Measurements from ENCODE around the gene MCTP1. TPM values are rescaled to one million over a fixed set of nuclear protein-coding genes. Genes with fewer than 3 reads are reported as not detected.
A peak's percentile ranks its signal among the peaks of the same experiment; 100 is the strongest.

Gene MCTP1
- total RNA-seq, 1 experiment from 2014 or later: 7.5 TPM

GRCh38 chr5:94916619-94917018 is 368.3 kb downstream of the MCTP1 start:
- no peak overlapping the region for H3K4me3 ChIP-seq (ENCODE audit: low read length)
- BruUV-seq (replicated peaks): no TSS peak
- ChIA-PET CTCF (no interaction called here), POLR2A (ENCODE audit: unreplicated experiment) (no interaction called here)
- no peaks in the 10 kb centered on the region for H3K79me2 ChIP-seq (ENCODE audit: low read length)
- no peak overlapping the region for H3K4me2 ChIP-seq (ENCODE audit: low read length)
- no peaks in the 10 kb centered on the region for H4K20me1 ChIP-seq (ENCODE audit: low read length)
- H3K9me2 ChIP-seq (replicated peaks; ENCODE audit: low read length): no peaks in the 10 kb centered on the region
- no peaks in the 10 kb centered on the region for H3K9me3 ChIP-seq (ENCODE audit: low read length)
- H3K4me1 ChIP-seq (ENCODE audit: insufficient read depth, low read length): no peaks in the 10 kb centered on the region
- H3K36me3 ChIP-seq (ENCODE audit: low read depth, low read length): no peaks in the 10 kb centered on the region
- no peaks in the 10 kb centered on the region for H3F3A ChIP-seq (ENCODE audit: low read length, unreplicated experiment)
- H3K27me3 ChIP-seq (ENCODE audit: low read length): no peaks in the 10 kb centered on the region
- no peak overlapping the region for H2AFZ ChIP-seq (ENCODE audit: low read length)
- intact Hi-C loops (cut with micrococcal nuclease): no loop called here
- no peak overlapping the region for H3K9ac ChIP-seq (ENCODE audit: low read length)
- peak; percentile 74 for DNase-seq
- peak; percentile 18; the same call in 1 of the 2 replicates for ATAC-seq
- TF ChIP-seq CTCF (conservative IDR thresholded peaks at IDR 0.05; ENCODE audit: low read depth, low read length) (no peak), EZH2phosphoT487 (IDR thresholded peaks at IDR 0.05; ENCODE audit: borderline replicate concordance, low read length) (no peak), EZH2 (IDR thresholded peaks at IDR 0.05; ENCODE audit: low read length, unreplicated experiment) (no peak)
- no peak overlapping the region for H3K27ac ChIP-seq (ENCODE audit: low read length)

GRCh38 chr5:94911276-94911675 is 373.6 kb downstream of the MCTP1 start:
- no peak overlapping the region for H3K27ac ChIP-seq (ENCODE audit: low read length)
- H3K9me3 ChIP-seq (ENCODE audit: low read length): no peaks in the 10 kb centered on the region
- POLR2A ChIA-PET (ENCODE audit: unreplicated experiment): no interaction called here
- H3K79me2 ChIP-seq (ENCODE audit: low read length): no peaks in the 10 kb centered on the region
- H3K4me1 ChIP-seq (ENCODE audit: insufficient read depth, low read length): no peaks in the 10 kb centered on the region
- no peaks in the 10 kb centered on the region for H3K27me3 ChIP-seq (ENCODE audit: low read length)
- no TSS peak for BruUV-seq (replicated peaks)
- intact Hi-C loops (cut with micrococcal nuclease): no loop called here
- no peaks in the 10 kb centered on the region for H4K20me1 ChIP-seq (ENCODE audit: low read length)
- H3K36me3 ChIP-seq (ENCODE audit: low read depth, low read length): no peaks in the 10 kb centered on the region
- DNase-seq (no peak), ATAC-seq (no peak)
- no peaks in the 10 kb centered on the region for H3K9me2 ChIP-seq (replicated peaks; ENCODE audit: low read length)
- CTCF ChIA-PET: no interaction called here
- TF ChIP-seq EZH2 (IDR thresholded peaks at IDR 0.05; ENCODE audit: low read length, unreplicated experiment) (no peak), CTCF (conservative IDR thresholded peaks at IDR 0.05; ENCODE audit: low read depth, low read length) (no peak), EZH2phosphoT487 (IDR thresholded peaks at IDR 0.05; ENCODE audit: borderline replicate concordance, low read length) (no peak)
- H3K4me2 ChIP-seq (ENCODE audit: low read length): no peak overlapping the region
- no peak overlapping the region for H3K4me3 ChIP-seq (ENCODE audit: low read length)
- H2AFZ ChIP-seq (ENCODE audit: low read length): no peak overlapping the region
- H3F3A ChIP-seq (ENCODE audit: low read length, unreplicated experiment): no peaks in the 10 kb centered on the region
- no peak overlapping the region for H3K9ac ChIP-seq (ENCODE audit: low read length)

- ChIA-PET CTCF (no interaction called here), POLR2A (ENCODE audit: unreplicated experiment) (no interaction called here)
- no peak for TF ChIP-seq CTCF (conservative IDR thresholded peaks at IDR 0.05; ENCODE audit: low read depth, low read length)
- no peak for TF ChIP-seq EZH2phosphoT487 (IDR thresholded peaks at IDR 0.05; ENCODE audit: borderline replicate concordance, low read length)
- TF ChIP-seq EZH2 (IDR thresholded peaks at IDR 0.05; ENCODE audit: low read length, unreplicated experiment): no peak
- DNase-seq (no peak), ATAC-seq (no peak)
- no peak overlapping the region for H2AFZ ChIP-seq (ENCODE audit: low read length)
- intact Hi-C loops (cut with micrococcal nuclease): no loop called here
- no peaks in the 10 kb centered on the region for H3K27me3 ChIP-seq (ENCODE audit: low read length)
- H3K9me3 ChIP-seq (ENCODE audit: low read length): no peaks in the 10 kb centered on the region
- no peak overlapping the region for H3K4me2 ChIP-seq (ENCODE audit: low read length)
- no peaks in the 10 kb centered on the region for H3K79me2 ChIP-seq (ENCODE audit: low read length)
- no peak overlapping the region for H3K4me3 ChIP-seq (ENCODE audit: low read length)
- H3K9ac ChIP-seq (ENCODE audit: low read length): no peak overlapping the region
- H3K36me3 ChIP-seq (ENCODE audit: low read depth, low read length): no peaks in the 10 kb centered on the region
- no peaks in the 10 kb centered on the region for H3K9me2 ChIP-seq (replicated peaks; ENCODE audit: low read length)
- no peak overlapping the region for H3K27ac ChIP-seq (ENCODE audit: low read length)
- H4K20me1 ChIP-seq (ENCODE audit: low read length): no peaks in the 10 kb centered on the region
- H3F3A ChIP-seq (ENCODE audit: low read length, unreplicated experiment): no peaks in the 10 kb centered on the region
- H3K4me1 ChIP-seq (ENCODE audit: insufficient read depth, low read length): no peaks in the 10 kb centered on the region
- BruUV-seq (replicated peaks): no TSS peak
These were observed 374.2 kb downstream of the MCTP1 start for GRCh38 chr5:94910721-94911120.
